NCI-H2196 treated with DMSO at 0.1 percent for 48 hours (cell line): ENCODE results near the gene SBK3.
"Not testable (repeated sequence)": the region's sequence is repeated elsewhere in the genome, so short reads cannot be mapped to it uniquely, and the experiment has no call there.

Experiments used
- DNase-seq: peaks from one replicate; lab custom pipeline; 2025; ENCODE audit not compliant: unreplicated experiment; lab: John Stamatoyannopoulos, UW

SBK3 gene

GRCh38 chr19:55545443-55545842 lies at the start of gene SBK3:
Gene SBK3 (minus strand): TSS chr19:55545543. CDS start chr19:55545543, 0 bp downstream.
- no peak for DNase-seq

- no peak for DNase-seq
Observed at GRCh38 chr19:55593096-55593772, 47.9 kb upstream of the SBK3 start.

- DNase-seq: no peak
Observed at GRCh38 chr19:55592391-55593090, 47.2 kb upstream of the SBK3 start.

GRCh38 chr19:55591555-55591954 lies 46.2 kb upstream of the SBK3 start:
- no peak for DNase-seq

- peak; percentile 10 for DNase-seq
Observed at GRCh38 chr19:55590617-55591016, 45.3 kb upstream of the SBK3 start.

- DNase-seq: no peak
Observed at GRCh38 chr19:55590109-55590508, 44.8 kb upstream of the SBK3 start.

- DNase-seq: no peak
Observed at GRCh38 chr19:55588738-55589137, 43.4 kb upstream of the SBK3 start.

- peak; percentile 88 for DNase-seq
Observed at GRCh38 chr19:55586976-55587668, 41.8 kb upstream of the SBK3 start.

GRCh38 chr19:55585658-55586339 lies 40.5 kb upstream of the SBK3 start:
- peak; percentile 51 for DNase-seq

- DNase-seq: no peak
Observed at GRCh38 chr19:55584871-55585270, 39.5 kb upstream of the SBK3 start.

GRCh38 chr19:55583897-55584296 lies 38.6 kb upstream of the SBK3 start:
- DNase-seq: not testable (repeated sequence)

GRCh38 chr19:55582284-55582683 lies 36.9 kb upstream of the SBK3 start:
- DNase-seq: not testable (repeated sequence)

GRCh38 chr19:55581823-55582223 lies 36.5 kb upstream of the SBK3 start:
- DNase-seq: peak; percentile 49

GRCh38 chr19:55581145-55581822 lies 35.9 kb upstream of the SBK3 start:
- no peak for DNase-seq

GRCh38 chr19:55580628-55581144 lies 35.3 kb upstream of the SBK3 start, which contains the start of gene ZNF579:
Gene ZNF579 (minus strand): TSS chr19:55580848. CDS start chr19:55579639, 1,209 bp downstream.
- peak; percentile 78 for DNase-seq

- DNase-seq: no peak
Observed at GRCh38 chr19:55579766-55580621, 34.7 kb upstream of the SBK3 start.

GRCh38 chr19:55578761-55579747 lies 33.7 kb upstream of the SBK3 start:
- no peak for DNase-seq

GRCh38 chr19:55578031-55578760 lies 32.9 kb upstream of the SBK3 start:
- no peak for DNase-seq
